Tongue (tissue), 2 donors: Measurements from ENCODE around the gene MARVELD2. TPM values are rescaled to one million over a fixed set of nuclear protein-coding genes. Genes with fewer than 3 reads are reported as not detected.
"Not testable (repeated sequence)": the region's sequence is repeated elsewhere in the genome, so short reads cannot be mapped to it uniquely, and the experiment has no call there.

ENCODE experiments used
- DNase-seq: peaks from one replicate; pipeline ENCODE4 v3.0.0-alpha.2; 2015
- total RNA-seq: library from RNA; depleted of rRNA; stranded (reverse); fragments of >200 nt; gene quantifications from one replicate; pipeline ENCODE4 v1.2.3, GENCODE V29; 2014

Gene MARVELD2
- total RNA-seq = 3.2 TPM

GRCh38 chr5:69414885-69415583, at the start of gene MARVELD2:
MARVELD2 (plus strand) TSS chr5:69415116; CDS start chr5:69419386, 4,270 bp downstream.
- peak; percentile 61 for DNase-seq

DNA sequence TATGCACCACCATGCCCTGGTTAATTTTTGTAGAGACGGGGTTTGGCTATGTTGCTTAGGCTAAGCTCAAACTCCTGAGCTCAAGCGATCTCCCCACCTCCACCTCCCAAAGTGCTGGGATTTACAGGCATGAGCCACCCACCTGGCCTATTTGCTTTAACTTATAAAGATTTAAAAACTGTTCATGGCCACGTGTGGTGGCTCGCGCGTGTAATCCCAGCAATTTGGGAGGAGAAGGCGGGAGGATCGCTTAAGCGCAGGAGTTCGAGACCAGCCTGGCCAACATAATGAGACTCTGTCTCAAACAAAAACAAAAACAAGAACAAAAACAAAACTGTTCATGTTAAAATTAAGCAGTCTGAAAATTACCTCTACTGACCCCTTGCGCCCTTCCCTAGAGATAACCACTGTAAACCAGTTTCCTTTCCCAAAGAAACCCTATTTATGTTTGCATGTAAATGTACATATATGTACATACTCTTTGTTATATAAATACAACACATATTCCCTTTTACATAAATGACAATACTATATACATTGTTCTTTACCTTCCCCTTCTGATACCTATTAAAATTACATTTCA, 47.1 kb upstream of the MARVELD2 start:
- DNase-seq = no peak

DNA sequence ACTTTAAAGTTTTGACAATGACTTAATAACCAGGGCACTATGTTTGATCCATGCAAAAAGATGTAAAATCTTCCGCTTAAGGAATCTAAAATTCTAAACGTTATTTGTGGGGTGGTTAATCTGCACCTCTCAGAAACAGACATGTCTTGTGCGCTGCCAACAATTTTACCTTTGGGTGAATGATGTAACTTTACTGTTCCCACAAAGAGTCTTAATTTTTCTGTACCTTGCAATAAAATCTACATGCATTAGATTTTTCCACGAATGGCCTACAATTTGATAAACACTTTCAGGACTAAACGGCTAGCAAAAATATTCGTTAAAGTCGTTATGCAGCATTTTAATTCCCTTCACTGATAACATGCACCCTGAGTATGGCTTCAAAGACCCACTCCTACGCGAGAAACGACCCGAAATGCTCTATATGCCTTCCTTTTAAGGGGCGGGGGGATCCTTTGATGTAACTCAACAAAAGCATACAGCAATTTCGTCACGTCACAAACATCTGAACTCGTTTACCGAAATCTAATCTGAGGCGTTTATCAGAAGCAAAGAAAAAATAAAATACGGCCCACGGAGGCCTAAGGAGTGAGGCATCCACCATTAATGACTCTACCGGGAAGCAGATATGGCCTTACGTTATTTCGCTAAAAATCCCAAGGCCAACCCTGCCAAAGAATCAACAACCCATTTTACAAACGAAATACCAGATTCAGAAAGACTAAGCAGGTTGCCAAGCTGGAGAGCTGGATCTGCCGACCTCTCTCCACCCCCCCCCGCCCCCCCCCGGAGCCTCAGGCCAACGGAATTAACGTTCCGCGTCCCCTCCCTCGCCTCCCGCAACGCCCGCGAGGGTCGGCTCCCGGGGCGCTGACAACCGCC, 46.2 kb upstream of the MARVELD2 start:
- no peak for DNase-seq

- peak; percentile 96 for DNase-seq
These were observed 45.4 kb upstream of the MARVELD2 start, which contains the start of the genes AK6, RAD17 and TAF9 for GRCh38 chr5:69369340-69370121. AK6 (minus strand) TSS chr5:69369520; CDS start chr5:69369490, 30 bp downstream. RAD17 (plus strand) TSS chr5:69369818; CDS start chr5:69372209, 2,391 bp downstream. TAF9 (minus strand) TSS chr5:69369520; CDS start chr5:69365737, 3,783 bp downstream.

DNA sequence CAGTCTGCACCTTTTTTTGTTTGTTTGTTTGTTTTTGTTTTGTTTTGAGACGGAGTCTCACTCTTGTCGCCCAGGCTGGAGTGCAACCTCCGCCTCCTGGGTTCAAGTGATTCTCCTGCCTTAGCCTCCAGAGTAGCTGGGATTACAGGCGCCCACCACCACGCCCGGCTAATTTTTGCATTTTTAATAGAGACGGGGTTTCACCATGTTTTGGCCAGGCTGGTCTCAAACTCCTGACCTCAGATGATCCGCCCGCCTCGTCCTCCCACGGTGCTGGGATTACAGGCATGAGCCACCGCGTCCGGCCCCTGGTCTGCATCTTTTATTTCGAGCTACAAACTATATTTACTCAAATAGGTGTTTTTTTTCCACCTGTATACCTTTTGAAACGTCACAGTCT, 44.6 kb upstream of the MARVELD2 start:
- DNase-seq = not testable (repeated sequence)

DNA sequence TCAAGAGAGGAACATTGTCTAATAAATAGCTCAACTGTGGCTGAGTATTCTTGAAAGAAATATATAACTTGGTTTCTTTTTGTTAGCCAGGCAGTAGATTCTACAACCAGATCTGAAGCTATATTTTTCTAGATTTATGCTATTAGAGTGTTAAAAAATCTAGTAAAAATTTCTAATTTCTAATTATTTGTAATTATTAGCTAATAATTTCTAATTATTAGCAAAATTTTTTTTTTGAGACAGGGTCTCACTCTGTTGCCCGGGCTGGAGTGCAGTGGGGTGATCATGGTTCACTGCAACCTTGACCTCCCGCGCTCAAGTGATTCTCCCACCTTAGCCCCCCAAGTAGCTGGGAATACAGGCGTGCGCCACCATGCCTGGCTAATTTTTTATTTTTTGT, 42.5 kb upstream of the MARVELD2 start:
- DNase-seq = no peak

- no peak for DNase-seq
These were observed 39.9 kb upstream of the MARVELD2 start for GRCh38 chr5:69374911-69375446.

- no peak for DNase-seq
These were observed 36.5 kb upstream of the MARVELD2 start for GRCh38 chr5:69378376-69378775.

GRCh38 chr5:69404659-69405330, 10.1 kb upstream of the MARVELD2 start:
- no peak for DNase-seq

DNA sequence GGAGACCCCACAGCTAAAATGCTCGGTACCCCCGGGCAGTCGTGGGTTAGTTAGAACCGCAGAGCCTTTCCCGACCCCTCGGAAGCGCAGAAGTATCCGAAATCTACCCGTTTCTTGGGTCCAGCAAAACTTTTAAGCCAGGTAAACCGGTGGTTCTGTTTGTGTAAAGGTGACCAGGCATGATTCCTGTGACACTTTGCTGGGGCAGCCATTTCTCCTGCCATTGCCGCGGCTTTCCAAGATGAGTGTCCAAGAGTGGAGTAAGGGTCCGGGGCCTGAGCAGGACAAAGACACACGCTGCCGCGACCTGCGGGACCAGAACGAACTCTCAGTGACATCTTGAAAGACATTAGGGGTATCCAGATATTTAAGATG, 655 bp downstream of the MARVELD2 start:
- no peak for DNase-seq

DNA sequence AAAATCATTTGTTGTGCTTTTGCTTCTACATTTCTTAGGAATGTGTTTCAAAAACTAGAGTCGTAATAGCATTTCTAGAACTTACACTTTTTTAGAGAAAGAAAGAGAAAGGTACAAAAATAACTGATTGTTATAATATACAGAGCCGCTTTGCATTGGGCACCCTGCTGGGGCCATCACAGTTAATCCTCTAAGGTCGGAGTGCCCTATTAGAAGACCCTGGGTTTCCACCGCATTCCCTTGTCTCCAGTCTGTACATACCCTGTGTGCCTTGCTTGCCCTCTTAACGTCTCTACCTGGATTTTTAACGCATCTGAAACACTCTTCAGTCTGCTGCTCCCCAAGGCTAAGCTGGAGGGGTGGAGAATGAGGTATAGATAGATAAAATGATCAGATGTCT, 1.3 kb downstream of the MARVELD2 start:
- DNase-seq = no peak

GRCh38 chr5:69416699-69417098, 1.8 kb downstream of the MARVELD2 start:
- DNase-seq = no peak

DNA sequence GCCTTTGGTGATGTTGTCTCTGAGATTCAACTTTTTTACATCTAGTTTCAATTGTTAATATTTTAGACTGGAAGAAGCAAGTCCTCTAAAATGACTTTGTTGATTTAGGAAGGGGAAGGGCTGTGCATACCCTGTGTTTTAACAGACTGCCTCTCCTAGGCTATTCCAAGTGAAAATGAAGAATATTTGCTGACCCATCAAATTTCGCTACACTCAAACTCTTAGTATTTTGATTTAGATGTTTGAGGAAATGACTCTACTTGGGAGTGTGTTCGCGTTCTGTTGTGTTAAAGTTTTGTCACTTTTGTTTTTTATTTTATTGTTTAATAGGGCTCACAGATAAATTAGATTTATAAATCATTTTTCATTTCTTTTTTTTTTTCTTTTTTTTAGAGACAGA, 3.6 kb downstream of the MARVELD2 start:
- DNase-seq = no peak

GRCh38 chr5:69431424-69432303, 16.7 kb downstream of the MARVELD2 start:
- DNase-seq = no peak

GRCh38 chr5:69432412-69433206, 17.7 kb downstream of the MARVELD2 start:
- no peak for DNase-seq

DNA sequence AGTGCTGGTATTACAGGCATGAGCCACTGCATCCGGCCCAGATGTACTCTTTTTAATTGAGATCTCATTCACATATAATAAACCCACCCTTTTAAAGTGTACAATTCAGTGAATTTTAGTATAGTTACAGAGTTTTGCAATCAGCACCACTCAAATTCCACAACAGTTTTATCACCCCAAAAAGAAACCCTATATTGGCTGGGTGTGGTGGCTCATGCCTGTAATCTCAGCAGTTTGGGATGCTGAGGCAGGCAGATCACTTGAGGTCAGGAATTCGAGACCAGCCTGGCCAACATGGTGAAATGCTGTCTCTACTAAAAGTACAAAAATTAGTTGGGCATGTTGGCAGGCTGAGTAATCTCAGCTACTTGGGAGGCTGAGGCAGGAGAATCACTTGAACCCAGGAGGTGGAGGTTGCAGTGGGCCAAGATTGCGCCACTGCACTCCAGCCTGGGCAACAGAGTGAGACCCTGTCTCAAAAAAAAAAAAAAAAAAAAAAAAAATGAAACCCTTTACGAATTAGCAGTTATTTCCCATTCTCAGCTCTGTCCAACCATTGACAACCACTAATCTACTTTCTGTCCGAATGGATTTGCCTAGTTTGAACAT, 20.5 kb downstream of the MARVELD2 start:
- not testable (repeated sequence) for DNase-seq

- no peak for DNase-seq
These were observed 29.3 kb downstream of the MARVELD2 start for GRCh38 chr5:69444127-69444754.

- DNase-seq = no peak
These were observed 34.6 kb downstream of the MARVELD2 start for GRCh38 chr5:69449511-69449910.
